Chondrocyte (in vitro differentiated cells): ENCODE results near the gene TMEM144. TPM values are rescaled to one million over a fixed set of nuclear protein-coding genes. Genes with fewer than 3 reads are reported as not detected.

Experiments
- DNase-seq: peaks from one replicate; pipeline ENCODE4 v3.0.0; 2021; ENCODE audit warnings: mixed read lengths, low spot score
- H3K27ac Mint-ChIP-seq: one replicate; pipeline ENCODE4 v1.8.0; 2021; ENCODE audit warnings: mild to moderate bottlenecking, moderate library complexity, mixed read lengths; ENCODE audit not compliant: unreplicated experiment
- H3K27me3 Mint-ChIP-seq: 2 replicates; pipeline ENCODE4 v1.8.0; 2021; ENCODE audit warnings: low read depth, mixed read lengths
- H3K36me3 Mint-ChIP-seq: 2 replicates; pipeline ENCODE4 v1.8.0; 2021; ENCODE audit warnings: low read depth, mixed read lengths
- H3K4me1 Mint-ChIP-seq: 2 replicates; pipeline ENCODE4 v1.8.0; 2021; ENCODE audit warnings: low read depth, mild to moderate bottlenecking, mixed read lengths
- H3K4me3 Mint-ChIP-seq: one replicate; pipeline ENCODE4 v1.8.0; 2021; ENCODE audit warnings: mild to moderate bottlenecking, moderate library complexity, mixed read lengths; ENCODE audit not compliant: unreplicated experiment
- H3K9me3 Mint-ChIP-seq: 2 replicates; pipeline ENCODE4 v1.8.0; 2021; ENCODE audit warnings: low read depth, mixed read lengths
- long read RNA-seq: library from polyadenylated mRNA; stranded (forward); transcript quantifications from one replicate; pipeline ENCODE4 v2.0.0, GENCODE V29; 2021
- total RNA-seq: library from RNA; stranded (reverse); gene quantifications from 3 replicates; pipeline ENCODE4 v1.2.1, GENCODE V29; 2021
- TF ChIP-seq, protein P1 (sequence below): fragments of 200-600 bp; sonication (generic); IDR thresholded peaks from 2 replicates; pipeline ENCODE4 v1.5.0; 2021; ENCODE audit warnings: antibody characterized with exemption, mild to moderate bottlenecking, moderate library complexity

The TMEM144 gene
- total RNA-seq = 2.6 to 4.1 TPM (median 3.0 TPM) in 3 replicates
- long read RNA-seq, partial matches to known transcripts = 0 of 1 reads
- long read RNA-seq, other reads (novel, unspliced or antisense) = 0 of 1 reads

- Mint-ChIP-seq H3K27me3 (no peaks in the 10 kb centered on the region), H3K27ac (peak within 1 kb of the TSS; percentile 96), H3K9me3 (peaks cover 10% of the 10 kb centered on the region), H3K36me3 (no peaks in the 10 kb centered on the region), H3K4me3 (peak within 1 kb of the TSS; percentile 79), H3K4me1 (peaks cover 25% of the 10 kb centered on the region)
- DNase-seq = peak; percentile 97
- TF ChIP-seq, protein P1, sequence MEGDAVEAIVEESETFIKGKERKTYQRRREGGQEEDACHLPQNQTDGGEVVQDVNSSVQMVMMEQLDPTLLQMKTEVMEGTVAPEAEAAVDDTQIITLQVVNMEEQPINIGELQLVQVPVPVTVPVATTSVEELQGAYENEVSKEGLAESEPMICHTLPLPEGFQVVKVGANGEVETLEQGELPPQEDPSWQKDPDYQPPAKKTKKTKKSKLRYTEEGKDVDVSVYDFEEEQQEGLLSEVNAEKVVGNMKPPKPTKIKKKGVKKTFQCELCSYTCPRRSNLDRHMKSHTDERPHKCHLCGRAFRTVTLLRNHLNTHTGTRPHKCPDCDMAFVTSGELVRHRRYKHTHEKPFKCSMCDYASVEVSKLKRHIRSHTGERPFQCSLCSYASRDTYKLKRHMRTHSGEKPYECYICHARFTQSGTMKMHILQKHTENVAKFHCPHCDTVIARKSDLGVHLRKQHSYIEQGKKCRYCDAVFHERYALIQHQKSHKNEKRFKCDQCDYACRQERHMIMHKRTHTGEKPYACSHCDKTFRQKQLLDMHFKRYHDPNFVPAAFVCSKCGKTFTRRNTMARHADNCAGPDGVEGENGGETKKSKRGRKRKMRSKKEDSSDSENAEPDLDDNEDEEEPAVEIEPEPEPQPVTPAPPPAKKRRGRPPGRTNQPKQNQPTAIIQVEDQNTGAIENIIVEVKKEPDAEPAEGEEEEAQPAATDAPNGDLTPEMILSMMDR = peak; percentile 46
These were observed at the start of gene TMEM144 for GRCh38 chr4:158209825-158210807. Gene TMEM144 (plus strand): TSS chr4:158210486. CDS start chr4:158212668, 2,182 bp downstream.

DNA sequence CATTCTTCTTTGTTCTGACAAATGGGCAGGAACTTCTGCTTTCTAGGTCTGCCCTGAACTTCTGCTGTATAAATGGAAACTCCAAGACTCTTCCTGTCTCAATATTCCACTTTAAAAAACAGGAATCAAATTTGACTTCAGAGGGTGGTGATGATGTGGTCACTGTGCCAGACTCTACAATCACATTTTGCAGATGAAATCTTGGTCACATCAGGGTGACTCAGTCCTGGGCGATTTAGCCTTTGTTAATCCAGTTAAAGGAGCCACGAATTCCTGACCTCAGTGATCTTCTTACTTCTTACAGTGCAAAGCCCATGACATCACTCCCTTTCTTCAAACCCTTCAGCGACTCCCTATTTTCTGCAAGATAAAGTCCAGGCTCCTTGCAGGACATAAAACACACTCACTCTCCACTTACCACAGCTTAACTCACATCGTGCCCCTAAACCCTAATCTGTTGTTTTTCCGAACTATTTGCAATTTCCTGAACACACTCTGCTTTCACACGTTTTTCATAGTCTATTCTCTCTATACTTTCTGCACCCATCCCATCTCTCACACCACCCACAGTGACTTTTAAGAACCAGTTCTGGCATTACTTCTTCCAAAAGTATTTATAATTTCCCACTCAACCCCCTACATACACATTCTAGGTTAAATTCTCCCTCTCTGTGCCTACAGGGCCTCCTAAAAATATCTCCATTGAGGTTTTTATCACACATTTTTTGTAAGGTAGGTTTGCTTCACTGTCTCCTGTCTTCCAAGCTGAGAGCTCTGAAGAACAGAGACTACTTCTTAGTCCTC is 48.5 kb upstream of the TMEM144 start:
- TF ChIP-seq, protein P1 = no peak
- H3K27ac Mint-ChIP-seq = peak overlapping the region; percentile 79
- H3K36me3 Mint-ChIP-seq = peaks cover 2% of the 10 kb centered on the region
- peaks cover 5% of the 10 kb centered on the region for H3K9me3 Mint-ChIP-seq
- no peak for DNase-seq
- H3K4me3 Mint-ChIP-seq = peak overlapping the region; percentile 26
- peaks cover 84% of the 10 kb centered on the region for H3K4me1 Mint-ChIP-seq
- H3K27me3 Mint-ChIP-seq = no peaks in the 10 kb centered on the region

DNA sequence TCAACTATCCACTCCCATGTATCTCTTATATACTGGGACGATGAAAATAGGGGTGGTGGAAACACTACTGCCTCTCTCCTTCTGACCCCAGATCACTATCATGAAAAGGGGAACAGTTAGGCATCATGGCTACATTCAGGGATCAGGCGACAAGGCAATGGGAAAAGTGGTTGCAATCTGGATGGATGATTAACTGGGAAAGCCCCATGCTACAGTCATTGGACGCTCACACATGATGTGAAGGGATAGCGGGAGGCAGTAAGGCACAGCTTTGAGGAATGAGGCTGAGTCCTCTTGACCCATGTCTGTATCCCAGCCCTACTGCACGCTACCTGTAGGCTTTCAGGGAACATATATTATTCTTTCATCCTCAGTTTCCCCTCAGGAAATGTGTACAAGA is 47.7 kb upstream of the TMEM144 start:
- Mint-ChIP-seq H3K36me3 (peaks cover 2% of the 10 kb centered on the region), H3K4me1 (peaks cover 84% of the 10 kb centered on the region), H3K27me3 (no peaks in the 10 kb centered on the region), H3K4me3 (no peak overlapping the region), H3K9me3 (peaks cover 5% of the 10 kb centered on the region), H3K27ac (peak overlapping the region; percentile 23)
- TF ChIP-seq, protein P1 = no peak
- no peak for DNase-seq

- H3K9me3 Mint-ChIP-seq = peaks cover 5% of the 10 kb centered on the region
- H3K4me1 Mint-ChIP-seq = peaks cover 89% of the 10 kb centered on the region
- H3K27ac Mint-ChIP-seq = peak overlapping the region; percentile 6
- TF ChIP-seq, protein P1 = no peak
- peaks cover 2% of the 10 kb centered on the region for H3K36me3 Mint-ChIP-seq
- no peaks in the 10 kb centered on the region for H3K27me3 Mint-ChIP-seq
- DNase-seq = no peak
- no peak overlapping the region for H3K4me3 Mint-ChIP-seq
These were observed 46.1 kb upstream of the TMEM144 start for GRCh38 chr4:158163941-158164767.
